A549 treated with ZK216348 at 1 μM for 4 hours (cell line): ENCODE measurements around the gene PCDHB16. TPM values are rescaled to one million over a fixed set of nuclear protein-coding genes. Genes with fewer than 3 reads are reported as not detected.

Experiments used
- total RNA-seq: library from RNA; stranded (reverse); fragments of 200-300 nt; extraction: Qiagen RNA extraction; gene quantifications from 5 replicates; pipeline ENCODE4 v1.2.3, GENCODE V29; 2022; ENCODE audit warnings: low read depth

PCDHB16 gene
- 0.05 to 0.11 TPM (median 0.05 TPM) in 3 of 5 replicates, not detected in the others for total RNA-seq

DNA sequence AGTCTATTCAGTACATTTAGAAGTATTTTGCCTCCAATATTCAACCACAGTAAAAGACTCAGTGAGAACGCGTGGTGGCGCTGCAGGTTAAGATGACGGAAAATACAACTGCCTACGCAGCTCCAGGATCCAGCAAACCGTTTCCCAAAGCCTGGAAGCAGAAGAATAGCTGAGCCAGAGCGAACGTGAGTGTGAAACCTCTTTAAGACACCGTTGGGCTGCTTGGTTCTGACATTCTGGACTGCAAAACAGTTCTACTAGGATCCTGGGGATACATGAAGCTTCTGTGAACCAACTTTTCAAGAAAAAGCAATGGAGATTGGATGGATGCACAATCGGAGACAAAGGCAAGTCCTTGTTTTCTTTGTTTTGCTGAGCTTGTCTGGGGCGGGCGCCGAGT lies at the start of gene PCDHB16:
Gene PCDHB16, plus strand, starts transcription at position 140 of the 400 bp plus-strand sequence. Its CDS starts 173 bp downstream, at position 313.

DNA sequence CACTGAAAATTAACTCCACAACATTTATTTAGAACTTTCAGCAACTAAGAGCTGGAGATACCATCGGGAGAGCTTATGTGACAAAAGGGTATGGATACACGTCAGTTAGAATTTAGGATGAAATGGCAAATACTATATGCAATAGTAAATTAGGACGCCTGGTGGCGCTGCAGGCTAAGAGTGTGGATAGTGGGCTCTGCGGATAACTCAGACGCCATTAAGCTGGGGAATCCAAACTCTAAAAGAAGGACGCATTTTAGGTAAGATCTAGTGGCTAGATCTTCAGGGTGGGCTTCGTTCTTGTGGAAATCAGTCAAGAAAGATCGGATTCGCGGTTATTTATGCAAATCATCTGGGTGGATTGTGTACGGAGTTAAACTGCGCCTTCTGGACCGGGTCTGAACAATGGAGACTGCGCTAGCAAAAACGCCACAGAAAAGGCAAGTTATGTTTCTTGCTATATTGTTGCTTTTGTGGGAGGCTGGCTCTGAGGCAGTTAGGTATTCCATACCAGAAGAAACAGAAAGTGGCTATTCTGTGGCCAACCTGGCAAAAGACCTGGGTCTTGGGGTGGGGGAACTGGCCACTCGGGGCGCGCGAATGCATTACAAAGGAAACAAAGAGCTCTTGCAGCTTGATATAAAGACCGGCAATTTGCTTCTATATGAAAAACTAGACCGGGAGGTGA lies 47.0 kb upstream of the PCDHB16 start, which contains the start of gene PCDHB5:
Gene PCDHB5, plus strand, starts transcription at position 177 of the 688 bp plus-strand sequence. Its CDS starts 229 bp downstream, at position 406.

GRCh38 chr5:141149812-141150211 lies 32.4 kb upstream of the PCDHB16 start, which contains the start of gene PCDHB6:
PCDHB6 (plus strand) TSS chr5:141150057; CDS start chr5:141150258, 201 bp downstream.

DNA sequence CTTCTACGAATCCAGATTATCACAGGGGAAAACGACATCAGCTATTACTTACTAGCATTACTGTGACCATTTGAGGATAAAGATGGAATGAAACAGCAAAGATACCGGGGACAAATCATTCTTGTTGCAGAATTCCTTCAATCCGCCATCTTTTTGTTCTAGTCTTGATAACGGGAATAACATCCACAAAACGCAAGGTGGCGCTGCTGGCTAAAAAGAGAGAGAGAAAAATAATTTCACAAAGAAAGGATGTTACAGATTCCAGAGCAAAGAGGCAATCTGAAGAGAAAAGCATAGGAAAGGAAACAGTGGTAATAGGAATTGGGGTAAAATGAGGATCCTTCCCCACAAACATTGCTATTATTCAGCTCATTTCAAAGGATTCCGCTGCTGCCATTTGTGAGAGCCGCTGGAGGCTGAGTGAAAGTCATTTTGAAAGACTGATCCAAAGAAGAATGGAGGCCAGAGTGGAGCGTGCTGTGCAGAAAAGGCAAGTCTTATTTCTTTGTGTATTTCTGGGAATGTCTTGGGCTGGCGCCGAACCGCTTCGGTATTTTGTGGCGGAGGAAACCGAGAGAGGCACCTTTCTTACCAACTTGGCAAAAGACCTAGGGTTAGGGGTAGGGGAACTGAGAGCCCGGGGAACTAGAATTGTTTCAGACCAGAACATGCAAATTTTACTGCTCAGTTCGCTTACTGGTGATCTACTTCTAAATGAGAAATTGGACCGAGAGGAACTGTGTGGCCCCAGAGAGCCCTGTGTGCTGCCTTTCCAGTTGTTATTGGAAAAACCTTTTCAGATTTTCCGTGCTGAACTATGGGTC lies 9.6 kb upstream of the PCDHB16 start, which contains the start of gene PCDHB7:
Gene PCDHB7, plus strand, starts transcription at position 264 of the 824 bp plus-strand sequence. Its CDS starts 192 bp downstream, at position 456.

DNA sequence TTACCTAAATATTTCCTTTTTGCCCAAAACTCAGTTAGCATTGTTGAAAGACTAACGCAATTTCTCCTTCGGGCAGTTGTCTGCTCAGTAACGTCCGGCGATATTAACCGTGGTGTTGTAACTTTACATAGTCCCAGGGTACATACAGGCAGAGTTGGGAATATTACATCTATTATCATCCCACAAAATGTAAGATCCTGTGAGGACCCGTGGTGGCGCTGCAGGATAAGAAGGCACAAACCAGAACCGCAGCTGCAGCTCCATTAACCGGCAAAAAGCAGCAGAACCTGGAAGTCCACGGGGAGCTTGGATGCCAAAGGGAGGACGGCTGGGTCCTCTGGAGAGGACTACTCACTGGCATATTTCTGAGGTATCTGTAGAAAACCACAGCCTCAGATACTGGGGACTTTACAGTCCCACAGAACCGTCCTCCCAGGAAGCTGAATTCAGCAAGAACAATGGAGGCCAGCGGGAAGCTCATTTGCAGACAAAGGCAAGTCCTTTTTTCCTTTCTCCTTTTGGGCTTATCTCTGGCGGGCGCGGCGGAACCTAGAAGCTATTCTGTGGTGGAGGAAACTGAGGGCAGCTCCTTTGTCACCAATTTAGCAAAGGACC lies 4.5 kb upstream of the PCDHB16 start, which contains the start of gene PCDHB8:
Gene PCDHB8, plus strand, starts transcription at position 214 of the 615 bp plus-strand sequence. Its CDS starts 245 bp downstream, at position 459.

GRCh38 chr5:141186897-141187512 lies 4.8 kb downstream of the PCDHB16 start, which contains the start of gene PCDHB9:
PCDHB9 (plus strand) TSS chr5:141187161; CDS start chr5:141187319, 158 bp downstream.

GRCh38 chr5:141192110-141192725 lies 10.0 kb downstream of the PCDHB16 start, which contains the start of gene PCDHB10:
PCDHB10 (plus strand) TSS chr5:141192353; CDS start chr5:141192553, 200 bp downstream.

GRCh38 chr5:141199359-141200235 lies 17.4 kb downstream of the PCDHB16 start, which contains the start of gene PCDHB11:
PCDHB11 (plus strand) TSS chr5:141199627; CDS start chr5:141199775, 148 bp downstream.

GRCh38 chr5:141208478-141208877 lies 26.3 kb downstream of the PCDHB16 start, which contains the start of gene PCDHB12:
PCDHB12 (plus strand) TSS chr5:141208719; CDS start chr5:141208908, 189 bp downstream.

DNA sequence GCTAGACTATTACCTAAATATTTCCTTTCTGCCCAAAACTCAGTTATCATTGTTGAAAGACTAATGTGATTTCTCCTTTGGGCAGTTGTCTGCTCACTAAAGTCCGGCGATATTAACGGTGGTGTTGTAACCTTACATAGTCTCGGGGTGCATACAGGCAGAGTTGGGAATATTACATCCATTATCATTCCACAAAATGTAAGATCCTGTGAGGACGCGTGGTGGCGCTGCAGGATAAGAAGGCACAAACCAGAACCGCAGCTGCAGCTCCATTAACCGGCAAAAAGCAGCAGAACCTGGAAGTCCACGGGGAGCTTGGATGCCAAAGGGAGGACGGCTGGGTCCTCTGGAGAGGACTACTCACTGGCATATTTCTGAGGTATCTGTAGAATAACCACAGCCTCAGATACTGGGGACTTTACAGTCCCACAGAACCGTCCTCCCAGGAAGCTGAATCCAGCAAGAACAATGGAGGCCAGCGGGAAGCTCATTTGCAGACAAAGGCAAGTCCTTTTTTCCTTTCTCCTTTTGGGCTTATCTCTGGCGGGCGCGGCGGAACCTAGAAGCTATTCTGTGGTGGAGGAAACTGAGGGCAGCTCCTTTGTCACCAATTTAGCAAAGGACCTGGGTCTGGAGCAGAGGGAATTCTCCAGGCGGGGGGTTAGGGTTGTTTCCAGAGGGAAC lies 31.6 kb downstream of the PCDHB16 start, which contains the start of gene PCDHB13:
Gene PCDHB13, plus strand, starts transcription at position 264 of the 684 bp plus-strand sequence. Its CDS starts 205 bp downstream, at position 469.

GRCh38 chr5:141223112-141223783 lies 41.1 kb downstream of the PCDHB16 start, which contains the start of gene PCDHB14:
PCDHB14 (plus strand) TSS chr5:141223343; CDS start chr5:141223506, 163 bp downstream.

Other genes with a start within 250 kb of the PCDHB16 start
- 3.3 to 7.4 TPM (median 4.4 TPM) in 5 replicates for gene PCDHAC2, start 215.9 kb upstream of the PCDHB16 start, total RNA-seq
- gene PCDHB1, start 131.0 kb upstream of the PCDHB16 start, total RNA-seq, result not detected in 5 replicates
- gene PCDHB2, start 87.8 kb upstream of the PCDHB16 start, total RNA-seq, result 2.7 to 4.5 TPM (median 3.1 TPM) in 5 replicates
- gene PCDHB3, start 81.9 kb upstream of the PCDHB16 start, total RNA-seq, result 0.09 TPM in 1 of 5 replicates, not detected in the others
- 0.06 to 0.12 TPM (median 0.09 TPM) in 4 of 5 replicates, not detected in the other for gene PCDHB4, start 60.6 kb upstream of the PCDHB16 start, total RNA-seq
- gene PCDHB5, start 47.2 kb upstream of the PCDHB16 start, total RNA-seq, result 1.2 to 2.1 TPM (median 1.4 TPM) in 5 replicates
- 0.62 to 1.1 TPM (median 0.85 TPM) in 5 replicates for gene PCDHB6, start 32.3 kb upstream of the PCDHB16 start, total RNA-seq
- gene PCDHB7, start 9.7 kb upstream of the PCDHB16 start, total RNA-seq, result 0.06 TPM in 1 of 5 replicates, not detected in the others
- gene PCDHB8, start 4.6 kb upstream of the PCDHB16 start, total RNA-seq, result 0.20 to 0.40 TPM (median 0.37 TPM) in 4 of 5 replicates, not detected in the other
- not detected in 5 replicates for gene PCDHB9, start 4.8 kb downstream of the PCDHB16 start, total RNA-seq
- gene PCDHB10, start 10.0 kb downstream of the PCDHB16 start, total RNA-seq, result not detected in 5 replicates
- 0.05 to 0.20 TPM (median 0.08 TPM) in 4 of 5 replicates, not detected in the other for gene PCDHB11, start 17.2 kb downstream of the PCDHB16 start, total RNA-seq
- gene PCDHB12, start 26.3 kb downstream of the PCDHB16 start, total RNA-seq, result not detected in 5 replicates
- gene PCDHB13, start 31.5 kb downstream of the PCDHB16 start, total RNA-seq, result 0.06 to 0.20 TPM (median 0.08 TPM) in 4 of 5 replicates, not detected in the other
- 0.11 to 0.13 TPM in 2 of 5 replicates, not detected in the others for gene PCDHB14, start 41.0 kb downstream of the PCDHB16 start, total RNA-seq
- 0.09 to 0.14 TPM in 2 of 5 replicates, not detected in the others for gene PCDHB15, start 63.0 kb downstream of the PCDHB16 start, total RNA-seq
- not detected in 5 replicates for gene SLC25A2, start 121.7 kb downstream of the PCDHB16 start, total RNA-seq
- 59.2 to 89.1 TPM (median 72.2 TPM) in 5 replicates for gene TAF7, start 138.4 kb downstream of the PCDHB16 start, total RNA-seq
- 0.22 to 0.40 TPM (median 0.30 TPM) in 5 replicates for gene PCDHGA1, start 148.1 kb downstream of the PCDHB16 start, total RNA-seq
- gene PCDHGA2, start 156.4 kb downstream of the PCDHB16 start, total RNA-seq, result 0.37 to 0.79 TPM (median 0.54 TPM) in 5 replicates
- not detected in 5 replicates for gene PCDHGA3, start 161.4 kb downstream of the PCDHB16 start, total RNA-seq
- 1.1 to 1.9 TPM (median 1.8 TPM) in 5 replicates for gene PCDHGB1, start 167.7 kb downstream of the PCDHB16 start, total RNA-seq
- 0.11 to 0.23 TPM (median 0.17 TPM) in 5 replicates for gene PCDHGA4, start 172.6 kb downstream of the PCDHB16 start, total RNA-seq
- 0.11 to 0.17 TPM (median 0.15 TPM) in 3 of 5 replicates, not detected in the others for gene PCDHGB2, start 177.6 kb downstream of the PCDHB16 start, total RNA-seq
- gene PCDHGA5, start 181.8 kb downstream of the PCDHB16 start, total RNA-seq, result 0.09 to 0.21 TPM (median 0.18 TPM) in 5 replicates
- gene PCDHGB3, start 187.9 kb downstream of the PCDHB16 start, total RNA-seq, result 0.12 to 0.29 TPM (median 0.27 TPM) in 5 replicates
- 0.05 to 0.29 TPM (median 0.20 TPM) in 5 replicates for gene PCDHGA6, start 191.5 kb downstream of the PCDHB16 start, total RNA-seq
- 0.77 to 1.0 TPM (median 0.98 TPM) in 5 replicates for gene PCDHGA7, start 200.4 kb downstream of the PCDHB16 start, total RNA-seq
- 0.74 to 1.1 TPM (median 0.90 TPM) in 5 replicates for gene PCDHGB4, start 205.3 kb downstream of the PCDHB16 start, total RNA-seq
- 0.02 to 0.06 TPM (median 0.04 TPM) in 3 of 5 replicates, not detected in the others for gene PCDHGA8, start 210.2 kb downstream of the PCDHB16 start, total RNA-seq
- gene PCDHGB5, start 215.6 kb downstream of the PCDHB16 start, total RNA-seq, result 1.9 to 2.5 TPM (median 2.1 TPM) in 5 replicates
- gene PCDHGA9, start 220.4 kb downstream of the PCDHB16 start, total RNA-seq, result 0.09 TPM in 1 of 5 replicates, not detected in the others
- 0.07 to 0.12 TPM (median 0.08 TPM) in 4 of 5 replicates, not detected in the other for gene PCDHGB6, start 225.6 kb downstream of the PCDHB16 start, total RNA-seq
- gene PCDHGA10, start 230.6 kb downstream of the PCDHB16 start, total RNA-seq, result not detected in 5 replicates
- gene PCDHGB7, start 235.3 kb downstream of the PCDHB16 start, total RNA-seq, result 0.05 to 0.08 TPM (median 0.06 TPM) in 3 of 5 replicates, not detected in the others
- 0.05 to 0.07 TPM in 2 of 5 replicates, not detected in the others for gene PCDHGA11, start 238.7 kb downstream of the PCDHB16 start, total RNA-seq
- gene PCDHGA12, start 248.1 kb downstream of the PCDHB16 start, total RNA-seq, result not detected in 5 replicates